ENCODE results near the gene GALNT18. TPM values are rescaled to one million over a fixed set of nuclear protein-coding genes. Genes with fewer than 3 reads are reported as not detected.

The GALNT18 gene
- total and polyA plus RNA-seq, 4 donors: 2.1 to 11.0 (median 3.8) TPM

GRCh38 chr11:11312738-11313137, 309.1 kb downstream of the GALNT18 start:
- Histone ChIP-seq H3K36me3 (ENCODE audit: control insufficient read depth in 4 of 4, insufficient read depth in 3 of 4, low read depth in 1 of 4, low read length in 3 of 4) (peaks cover 0 to 7% (median 0%) of the 10 kb centered on the region in 4 donors), H3K4me1 (ENCODE audit: control insufficient read depth in 4 of 4, insufficient read depth in 4 of 4, low read length in 3 of 4) (peaks cover 0 to 6% (median 2%) of the 10 kb centered on the region in 4 donors), H3K4me3 (ENCODE audit: low read depth in 1 of 3, low read length in 3 of 3) (no peak overlapping the region), H3K9me3 (ENCODE audit: control insufficient read depth in 4 of 4, low read length in 3 of 4) (no peaks in the 10 kb centered on the region), H3K9ac (ENCODE audit: low read depth in 1 of 2, low read length in 2 of 2) (no peak overlapping the region), H3K27me3 (ENCODE audit: control insufficient read depth in 4 of 4, insufficient read depth in 4 of 4, low read length in 3 of 4) (no peaks in the 10 kb centered on the region), H3K27ac (ENCODE audit: low read depth in 1 of 2, low read length in 2 of 2) (no peak overlapping the region)
- 95% methylated on average over 1 of the region's 1 CpG for WGBS
- TF ChIP-seq GABPA (IDR thresholded peaks at IDR 0.05 in 1 of 2, conservative IDR thresholded peaks at IDR 0.05 in 1 of 2) (no peak), TAF1 (conservative IDR thresholded peaks at IDR 0.05) (no peak)
- DNase-seq (ENCODE audit: low spot score): no peak

- Histone ChIP-seq H3K4me3 (ENCODE audit: low read depth in 1 of 3, low read length in 3 of 3) (no peak overlapping the region), H3K9me3 (ENCODE audit: control insufficient read depth in 4 of 4, low read length in 3 of 4) (no peaks in the 10 kb centered on the region), H3K4me1 (ENCODE audit: control insufficient read depth in 4 of 4, insufficient read depth in 4 of 4, low read length in 3 of 4) (peaks cover 0 to 6% (median 2%) of the 10 kb centered on the region in 4 donors), H3K9ac (ENCODE audit: low read depth in 1 of 2, low read length in 2 of 2) (no peak overlapping the region), H3K36me3 (ENCODE audit: control insufficient read depth in 4 of 4, insufficient read depth in 3 of 4, low read depth in 1 of 4, low read length in 3 of 4) (peaks cover 0 to 8% (median 0%) of the 10 kb centered on the region in 4 donors), H3K27ac (ENCODE audit: low read depth in 1 of 2, low read length in 2 of 2) (no peak overlapping the region), H3K27me3 (ENCODE audit: control insufficient read depth in 4 of 4, insufficient read depth in 4 of 4, low read length in 3 of 4) (no peaks in the 10 kb centered on the region)
- TF ChIP-seq ZBTB33 (IDR thresholded peaks at IDR 0.05) (no peak), MAX (IDR thresholded peaks at IDR 0.05) (no peak), EGR1 (IDR thresholded peaks at IDR 0.05; ENCODE audit: low read depth in 2 of 2) (no peak), CTCF (IDR thresholded peaks at IDR 0.05; ENCODE audit: low read depth, low read length, missing input control) (no peak), TAF1 (conservative IDR thresholded peaks at IDR 0.05) (no peak), HNF4G (IDR thresholded peaks at IDR 0.05) (no peak), RXRA (IDR thresholded peaks at IDR 0.05) (no peak), NR2F2 (IDR thresholded peaks at IDR 0.05) (no peak)
- no peak for DNase-seq (ENCODE audit: low spot score)
- WGBS: 53% methylated on average over 3 of the region's 3 CpGs
Observed at GRCh38 chr11:11311169-11311568, 310.6 kb downstream of the GALNT18 start.

- H3K4me3 ChIP-seq (ENCODE audit: low read depth in 1 of 3, low read length in 3 of 3): no peak overlapping the region
- H3K27me3 ChIP-seq (ENCODE audit: control insufficient read depth in 4 of 4, insufficient read depth in 4 of 4, low read length in 3 of 4): no peaks in the 10 kb centered on the region
- H3K27ac ChIP-seq (ENCODE audit: low read depth in 1 of 2, low read length in 2 of 2): no peak overlapping the region
- H3K9ac ChIP-seq (ENCODE audit: low read depth in 1 of 2, low read length in 2 of 2): no peak overlapping the region
- H3K36me3 ChIP-seq (ENCODE audit: control insufficient read depth in 4 of 4, insufficient read depth in 3 of 4, low read depth in 1 of 4, low read length in 3 of 4): peaks cover 0 to 9% (median 2%) of the 10 kb centered on the region in 4 donors
- 97% methylated on average over 2 of the region's 2 CpGs for WGBS
- DNase-seq (ENCODE audit: low spot score): no peak
- TF ChIP-seq EGR1 (IDR thresholded peaks at IDR 0.05; ENCODE audit: low read depth in 2 of 2) (no peak), YY1 (IDR thresholded peaks at IDR 0.05) (no peak)
- peaks cover 0 to 6% (median 2%) of the 10 kb centered on the region in 4 donors for H3K4me1 ChIP-seq (ENCODE audit: control insufficient read depth in 4 of 4, insufficient read depth in 4 of 4, low read length in 3 of 4)
- no peaks in the 10 kb centered on the region for H3K9me3 ChIP-seq (ENCODE audit: control insufficient read depth in 4 of 4, low read length in 3 of 4)
Observed at GRCh38 chr11:11309906-11310305, 311.9 kb downstream of the GALNT18 start.

All from liver (tissue), 9 donors.